K562 (cell line): ENCODE data around the gene HDLBP. TPM values are rescaled to one million over a fixed set of nuclear protein-coding genes. Genes with fewer than 3 reads are reported as not detected.

Source experiments
- BRCA1 ChIP-seq, 2 experiments: fragments of 450-650 bp in 1 of 2; sonication (generic) in 1 of 2; formaldehyde crosslinking in 1 of 2; IDR thresholded peaks; 2 replicates each; pipeline versions ENCODE4 v1.5.0 to v1.6.1; 2017 to 2020; ENCODE audit warnings: mild to moderate bottlenecking in 1 of 2, missing genetic modification reagents in 1 of 2
- CTBP1 ChIP-seq: fragments of 450-650 bp; IDR thresholded peaks from 2 replicates; pipeline ENCODE4 v1.6.1; 2016; ENCODE audit warnings: borderline replicate concordance
- MEF2D ChIP-seq: conservative IDR thresholded peaks from 2 replicates; pipeline ENCODE4 v1.6.1; 2016; ENCODE audit warnings: low read depth, missing genetic modification characterization, missing compliant biosample characterization
- MNT ChIP-seq, 2 experiments: fragments of 450-650 bp; conservative IDR thresholded peaks; 2 replicates each; pipeline ENCODE4 v1.6.1; 2017; ENCODE audit warnings: mild to moderate bottlenecking in 2 of 2, moderate library complexity in 2 of 2
- POLR2H ChIP-seq: IDR thresholded peaks from 2 replicates; pipeline ENCODE4 v1.6.1; 2016; ENCODE audit warnings: missing genetic modification characterization, low read depth, mild to moderate bottlenecking, control low read depth, missing compliant biosample characterization, moderate library complexity
- RBFOX2 ChIP-seq: fragments of 200-400 bp; formaldehyde crosslinking; IDR thresholded peaks from 2 replicates; pipeline ENCODE4 v1.6.1; 2017; ENCODE audit warnings: low read depth, mild to moderate bottlenecking, low read length, moderate library complexity
- SIX5 ChIP-seq, 2 experiments: IDR thresholded peaks; 2 replicates each; pipeline ENCODE4 v1.6.1; 2011; ENCODE audit warnings: low read length in 2 of 2, borderline replicate concordance in 1 of 2, low read depth in 1 of 2, mild to moderate bottlenecking in 1 of 2, moderate library complexity in 1 of 2; ENCODE audit not compliant: insufficient read depth in 1 of 2
- SRSF1 ChIP-seq: fragments of 200-400 bp; formaldehyde crosslinking; IDR thresholded peaks from 2 replicates; pipeline ENCODE4 v1.6.1; 2017; ENCODE audit warnings: mild to moderate bottlenecking, low read depth, low read length, moderate library complexity
- TAF15 ChIP-seq: fragments of 200-400 bp; formaldehyde crosslinking; IDR thresholded peaks from 2 replicates; pipeline ENCODE4 v1.6.1; 2017; ENCODE audit warnings: mild to moderate bottlenecking, low read depth, low read length, moderate library complexity
- THRA ChIP-seq: fragments of 450-650 bp; IDR thresholded peaks from 2 replicates; pipeline ENCODE4 v1.6.1; 2017; ENCODE audit warnings: mild to moderate bottlenecking, moderate library complexity
- ZNF436 ChIP-seq: fragments of 250-450, 450-650 bp; sonication (Bioruptor Pico); formaldehyde crosslinking; IDR thresholded peaks from 2 replicates; pipeline ENCODE4 v1.7.0; 2020; ENCODE audit warnings: mild to moderate bottlenecking
- ZSCAN29 ChIP-seq: fragments of 450-650 bp; IDR thresholded peaks from 2 replicates; pipeline ENCODE4 v1.6.1; 2017
- polyA plus RNA-seq, 8 experiments: library from polyadenylated mRNA; depleted of rRNA in 4 of 8; stranded (reverse) in 5 of 8; unstranded in 3 of 8; fragments of >200 nt; fragmentation: Nextera tagmentation in 2 of 8; fragmentation: Illumina TruSeq in 1 of 8; extraction: Ambion mirVana in 2 of 8; extraction: Trizol in 1 of 8; gene quantifications; 2 replicates each; pipeline versions ENCODE4 v1.2.1 to v1.2.3, GENCODE V29; 2011 to 2014; ENCODE audit warnings: inconsistent platforms in 1 of 8, missing spikeins in 1 of 8
- total RNA-seq, 7 experiments: library from RNA; depleted of rRNA in 6 of 7; stranded (reverse); fragments of >200 nt in 6 of 7; fragmentation: Illumina TruSeq in 2 of 7; extraction: Trizol in 2 of 7; gene quantifications; 2 replicates each; pipeline versions ENCODE4 v1.2.1 to v1.2.3, GENCODE V29; 2011 to 2021; ENCODE audit warnings: low replicate concordance in 1 of 7
- TF ChIP-seq, protein P1 (sequence below), 2 experiments: IDR thresholded peaks; 2 replicates each; pipeline ENCODE4 v1.6.1; 2012; ENCODE audit warnings: improper control_type of control experiment in 2 of 2, low read depth in 2 of 2, low read length in 2 of 2, borderline replicate concordance in 1 of 2
- TF ChIP-seq, protein P2 (sequence below): fragments of 450-650 bp; formaldehyde crosslinking; IDR thresholded peaks from 2 replicates; pipeline ENCODE4 v1.4.0; 2020; ENCODE audit warnings: mild to moderate bottlenecking, mixed read lengths

Gene HDLBP
- total and polyA plus RNA-seq, 9 of the 15 experiments (the other 6 are each of a cell fraction or from before 2014, with no cell fraction given) = 24.4 to 378 (median 146) TPM

GRCh38 chr2:241355983-241356870 lies 40.8 kb upstream of the HDLBP start, which contains the start of gene FARP2 (continued):
- TF ChIP-seq, protein P1, sequence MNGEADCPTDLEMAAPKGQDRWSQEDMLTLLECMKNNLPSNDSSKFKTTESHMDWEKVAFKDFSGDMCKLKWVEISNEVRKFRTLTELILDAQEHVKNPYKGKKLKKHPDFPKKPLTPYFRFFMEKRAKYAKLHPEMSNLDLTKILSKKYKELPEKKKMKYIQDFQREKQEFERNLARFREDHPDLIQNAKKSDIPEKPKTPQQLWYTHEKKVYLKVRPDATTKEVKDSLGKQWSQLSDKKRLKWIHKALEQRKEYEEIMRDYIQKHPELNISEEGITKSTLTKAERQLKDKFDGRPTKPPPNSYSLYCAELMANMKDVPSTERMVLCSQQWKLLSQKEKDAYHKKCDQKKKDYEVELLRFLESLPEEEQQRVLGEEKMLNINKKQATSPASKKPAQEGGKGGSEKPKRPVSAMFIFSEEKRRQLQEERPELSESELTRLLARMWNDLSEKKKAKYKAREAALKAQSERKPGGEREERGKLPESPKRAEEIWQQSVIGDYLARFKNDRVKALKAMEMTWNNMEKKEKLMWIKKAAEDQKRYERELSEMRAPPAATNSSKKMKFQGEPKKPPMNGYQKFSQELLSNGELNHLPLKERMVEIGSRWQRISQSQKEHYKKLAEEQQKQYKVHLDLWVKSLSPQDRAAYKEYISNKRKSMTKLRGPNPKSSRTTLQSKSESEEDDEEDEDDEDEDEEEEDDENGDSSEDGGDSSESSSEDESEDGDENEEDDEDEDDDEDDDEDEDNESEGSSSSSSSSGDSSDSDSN (IDR thresholded peaks at IDR 0.05; ENCODE audit: borderline replicate concordance in 1 of 2, low read depth in 2 of 2, low read length in 2 of 2) = peak; percentile 45 to 78; a peak in 1 of 4 replicates
- TF ChIP-seq POLR2H (peak; percentile 50; the same call in 1 of the 2 replicates), CTBP1 (peak; percentile 96), SIX5 (IDR thresholded peaks at IDR 0.05; ENCODE audit: borderline replicate concordance in 1 of 2, insufficient read depth in 1 of 2, low read depth in 1 of 2, low read length in 2 of 2) (no peak), MNT (conservative IDR thresholded peaks at IDR 0.05) (peak; percentile 39 to 61; a peak in 2 of 4 replicates), ZSCAN29 (no peak), THRA (no peak), ZNF436 (CRISPR knock-in tag) (no peak), BRCA1 (IDR thresholded peaks at IDR 0.05) (no peak), BRCA1 (CRISPR knock-in tag; IDR thresholded peaks at IDR 0.05) (no peak), RBFOX2 (peak; percentile 83), MEF2D (no peak), SRSF1 (no peak), TAF15 (no peak)
- TF ChIP-seq, protein P2, sequence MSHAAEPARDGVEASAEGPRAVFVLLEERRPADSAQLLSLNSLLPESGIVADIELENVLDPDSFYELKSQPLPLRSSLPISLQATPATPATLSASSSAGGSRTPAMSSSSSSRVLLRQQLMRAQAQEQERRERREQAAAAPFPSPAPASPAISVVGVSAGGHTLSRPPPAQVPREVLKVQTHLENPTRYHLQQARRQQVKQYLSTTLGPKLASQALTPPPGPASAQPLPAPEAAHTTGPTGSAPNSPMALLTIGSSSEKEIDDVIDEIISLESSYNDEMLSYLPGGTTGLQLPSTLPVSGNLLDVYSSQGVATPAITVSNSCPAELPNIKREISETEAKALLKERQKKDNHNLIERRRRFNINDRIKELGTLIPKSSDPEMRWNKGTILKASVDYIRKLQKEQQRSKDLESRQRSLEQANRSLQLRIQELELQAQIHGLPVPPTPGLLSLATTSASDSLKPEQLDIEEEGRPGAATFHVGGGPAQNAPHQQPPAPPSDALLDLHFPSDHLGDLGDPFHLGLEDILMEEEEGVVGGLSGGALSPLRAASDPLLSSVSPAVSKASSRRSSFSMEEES (CRISPR knock-in tag) = no peak
